ENCODE results near the gene BLOC1S4. TPM values are rescaled to one million over a fixed set of nuclear protein-coding genes. Genes with fewer than 3 reads are reported as not detected.
"Not testable (repeated sequence)": the region's sequence is repeated elsewhere in the genome, so short reads cannot be mapped to it uniquely, and the experiment has no call there.

The BLOC1S4 gene
- total RNA-seq, 1 donor from 2014 or later = 9.3 TPM

DNA sequence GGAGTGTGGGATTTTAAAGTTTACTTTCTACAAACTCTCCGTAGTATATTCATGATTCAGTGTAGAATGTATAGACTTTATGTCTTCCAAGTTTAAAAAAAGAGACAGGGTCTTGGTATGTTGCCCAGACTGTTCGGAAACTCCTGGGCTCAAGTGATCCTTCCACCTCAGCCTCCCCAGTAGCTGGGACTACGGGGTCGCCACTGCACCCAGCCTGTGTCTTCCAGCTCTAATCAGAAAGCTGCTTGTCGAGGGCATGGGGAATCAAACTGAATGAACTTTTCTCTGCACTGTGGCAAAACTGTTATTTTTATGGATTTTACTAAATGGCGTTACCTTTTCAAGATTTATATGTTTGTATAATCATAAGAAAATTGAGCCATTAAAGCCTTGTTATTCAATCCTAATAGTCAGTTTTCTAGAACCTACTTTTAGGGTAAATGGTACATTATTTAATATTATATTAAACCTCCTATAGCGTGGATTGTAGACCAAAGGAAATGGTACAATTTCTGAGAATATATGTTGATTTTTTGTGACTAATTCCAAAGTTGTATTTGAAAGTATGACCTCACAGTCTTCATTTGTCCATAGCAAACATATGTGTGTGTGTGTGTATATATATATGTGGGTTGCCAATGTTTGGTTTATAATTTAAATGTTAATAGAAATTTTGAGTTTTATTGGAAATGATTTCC lies 1.1 kb downstream of the BLOC1S4 start:
- DNase-seq (ENCODE audit: low read depth in 2 of 2) = no peak

DNA sequence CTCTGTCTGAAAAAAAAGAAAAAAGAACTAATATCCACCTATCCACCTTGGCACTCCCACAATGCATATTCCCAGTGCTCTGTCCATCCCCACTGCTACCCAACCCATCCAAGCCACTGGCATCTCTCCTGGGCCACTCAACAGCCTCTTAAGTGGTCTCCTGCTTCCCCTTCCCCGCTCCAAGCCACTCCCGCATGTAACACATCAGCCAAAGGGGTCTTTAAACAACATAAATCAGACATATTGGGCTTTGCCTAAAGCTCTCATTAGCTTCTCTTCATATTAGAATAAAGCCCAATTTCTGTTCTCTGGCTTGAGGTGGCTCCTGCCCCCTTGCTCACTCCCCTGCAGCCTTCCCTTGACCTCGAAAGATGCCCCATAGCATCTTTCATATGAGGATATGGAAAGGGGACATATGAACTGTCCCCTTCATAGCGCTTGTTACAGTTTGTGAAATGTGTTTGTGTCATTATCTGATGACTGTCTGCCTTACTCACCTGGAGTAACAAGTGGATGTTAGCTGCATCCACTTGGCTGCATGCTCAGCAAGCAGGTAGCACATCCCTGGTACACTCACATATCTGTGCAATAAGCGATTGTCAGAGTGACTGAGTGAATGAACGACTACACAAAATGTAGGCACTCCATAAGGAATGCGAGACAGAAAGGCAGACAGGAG lies 3.1 kb downstream of the BLOC1S4 start:
- DNase-seq (ENCODE audit: low read depth in 2 of 2) = no peak

DNA sequence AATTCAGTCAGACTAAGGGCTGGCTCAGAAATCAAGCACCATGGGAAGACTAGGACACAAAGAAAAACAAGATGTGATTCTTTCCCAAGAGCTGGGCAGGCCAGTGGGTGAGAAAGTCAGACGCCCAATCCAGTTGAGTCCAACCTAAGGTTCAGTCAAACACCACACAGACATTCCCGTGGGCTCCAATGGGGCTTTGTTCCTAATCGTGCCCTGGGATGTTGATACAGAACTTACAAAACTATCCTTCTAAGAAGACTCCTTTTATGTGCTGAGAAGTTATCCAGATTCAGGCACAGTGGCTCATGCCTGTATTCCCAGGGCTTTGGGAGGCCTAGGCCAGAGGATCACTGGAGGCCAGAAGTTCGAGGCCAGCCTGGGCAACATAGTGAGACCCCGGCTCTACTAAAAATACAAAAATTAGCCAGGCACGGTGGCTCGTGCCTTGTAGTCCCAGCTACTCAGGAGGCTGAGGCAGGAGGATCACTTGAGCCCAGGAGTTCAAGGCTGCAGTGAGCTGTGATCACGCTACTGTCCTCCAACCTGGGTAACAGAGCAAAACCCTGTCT lies 3.7 kb downstream of the BLOC1S4 start:
- no peak for DNase-seq (ENCODE audit: low read depth in 2 of 2)

DNA sequence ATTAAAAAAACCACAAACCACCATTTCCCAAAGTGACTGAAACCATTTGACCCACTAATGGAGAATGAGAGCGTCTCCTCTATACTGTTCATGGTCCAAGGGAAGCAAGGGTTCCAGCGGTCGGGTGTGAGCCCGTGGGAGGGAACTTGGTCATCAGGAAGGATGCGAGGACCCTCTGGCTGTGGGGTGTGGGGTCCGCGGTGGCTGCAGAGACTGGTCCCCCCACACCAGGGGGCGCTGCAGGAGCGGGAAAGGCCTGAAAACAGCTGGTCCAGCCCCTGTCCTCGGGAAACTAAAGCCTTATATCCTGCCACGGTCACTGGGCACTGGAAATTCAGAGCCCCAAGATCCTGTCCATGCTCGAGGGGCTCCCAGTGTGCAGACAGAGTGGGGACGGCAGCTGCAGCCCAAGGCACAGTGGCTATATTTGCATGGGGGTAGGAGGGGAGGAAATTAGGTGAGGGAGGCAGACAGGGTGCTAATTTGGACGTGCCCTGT lies 4.3 kb downstream of the BLOC1S4 start:
- peak; percentile 72 to 82 for DNase-seq (ENCODE audit: low read depth in 2 of 2)

DNA sequence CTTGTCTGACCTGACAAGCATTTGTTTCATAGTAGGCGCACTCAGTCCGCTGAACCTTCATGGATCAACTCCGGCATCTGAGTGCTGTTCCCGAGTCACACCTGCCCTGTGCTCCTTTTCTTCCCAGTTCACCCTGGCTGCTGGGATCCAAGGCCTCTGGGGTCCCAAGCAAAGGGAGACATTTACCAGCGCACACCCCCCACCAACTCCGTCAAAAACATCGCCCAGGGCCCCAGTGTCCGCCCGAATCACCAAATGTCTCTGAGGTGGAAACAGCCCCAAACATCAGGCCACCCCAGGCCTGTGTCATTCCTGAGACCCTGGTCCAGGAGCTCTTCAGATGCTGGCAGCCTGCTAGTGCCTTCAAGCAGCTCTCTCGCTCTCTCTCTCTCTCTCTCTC lies 5.1 kb downstream of the BLOC1S4 start:
- no peak for DNase-seq (ENCODE audit: low read depth in 2 of 2)

DNA sequence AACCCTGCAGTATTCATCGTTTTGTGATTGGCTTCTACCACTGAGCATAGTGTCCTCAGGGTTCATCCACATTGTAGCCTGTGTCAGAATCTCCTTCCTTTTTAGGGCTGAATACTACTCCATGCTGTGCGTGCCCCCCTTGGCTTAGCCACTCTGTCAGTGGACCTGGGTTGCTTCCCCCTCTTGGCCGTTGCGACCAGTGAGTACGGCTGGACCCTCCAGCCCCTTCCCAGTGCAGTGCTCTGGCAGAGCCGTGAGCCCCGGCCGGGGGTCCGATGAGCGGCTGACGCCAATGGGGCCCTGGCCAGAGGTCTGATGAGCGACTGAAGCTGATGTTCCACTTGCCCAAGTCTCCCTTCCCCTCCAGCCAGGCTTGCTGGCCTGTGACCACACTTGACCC lies 6.9 kb downstream of the BLOC1S4 start:
- DNase-seq (ENCODE audit: low read depth in 2 of 2) = no peak

DNA sequence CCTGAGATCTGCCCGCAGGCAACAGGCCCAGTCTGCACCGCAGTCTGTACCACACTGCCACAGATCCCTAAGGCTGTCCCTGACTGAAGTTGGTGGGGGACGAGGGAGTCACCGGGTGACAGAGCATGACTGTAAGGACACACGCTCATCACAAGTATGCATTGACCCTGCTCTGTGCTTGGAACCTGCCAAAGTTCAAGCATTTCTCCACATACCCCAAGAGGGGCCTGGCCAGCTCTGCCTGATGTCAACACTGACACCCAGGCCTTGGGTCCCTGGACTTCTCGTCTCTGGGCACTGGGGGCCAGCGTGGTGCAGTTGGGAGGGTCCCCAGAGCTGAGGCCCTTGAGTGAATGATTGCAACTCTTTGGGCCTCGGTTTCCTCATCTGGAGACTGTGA lies 7.9 kb downstream of the BLOC1S4 start:
- no peak for DNase-seq (ENCODE audit: low read depth in 2 of 2)

DNA sequence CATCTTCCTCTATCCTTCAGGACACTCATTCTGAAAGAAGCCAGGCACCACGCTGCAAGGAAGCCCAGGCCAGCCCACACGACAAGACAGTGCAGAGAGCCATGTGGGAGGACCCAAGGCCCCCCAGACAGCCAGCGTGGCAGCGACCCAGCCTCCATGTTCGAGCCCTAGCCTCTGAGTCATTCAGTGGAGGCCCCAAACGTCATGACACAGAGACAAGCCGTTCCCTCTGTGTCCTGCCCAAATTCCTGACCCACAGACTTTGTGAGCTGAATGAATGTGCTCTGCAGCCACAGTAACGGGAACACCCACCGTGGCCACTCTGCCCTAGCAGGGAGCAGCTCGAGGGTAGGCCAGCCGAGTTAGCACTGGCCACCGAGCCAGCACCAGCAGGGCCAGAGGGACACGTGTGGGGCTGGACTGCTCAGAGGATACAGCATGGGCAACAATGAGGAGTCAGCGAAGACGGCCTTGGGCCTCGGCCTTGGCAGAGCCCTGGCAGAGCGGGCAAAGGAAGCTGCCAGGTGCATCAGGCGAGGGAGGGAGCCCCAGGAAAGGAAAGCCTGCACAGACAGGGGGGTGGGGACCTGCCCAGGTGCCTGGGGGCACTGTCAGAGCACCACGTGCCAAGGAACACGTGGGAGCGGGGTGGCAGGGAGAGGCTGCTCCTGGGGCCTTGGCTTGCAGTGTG lies 8.6 kb downstream of the BLOC1S4 start:
- DNase-seq (ENCODE audit: low read depth in 2 of 2) = no peak

DNA sequence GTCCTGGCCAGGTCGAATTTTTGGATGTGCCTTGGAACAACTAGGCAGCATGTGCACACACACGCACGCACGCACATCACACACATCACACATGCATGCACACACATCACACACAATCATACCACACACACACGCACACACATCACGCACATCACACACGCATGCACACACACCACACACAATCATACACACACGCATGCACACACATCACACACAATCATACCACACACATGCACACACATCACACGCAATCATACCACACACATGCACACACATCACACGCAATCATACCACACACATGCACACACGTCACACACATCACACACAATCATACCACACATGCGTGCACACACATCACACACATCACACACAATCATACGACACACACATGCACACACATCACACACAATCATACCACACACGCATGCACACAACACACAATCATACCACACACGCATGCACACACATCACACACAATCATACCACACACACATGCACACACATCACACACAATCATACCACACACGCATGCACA lies 9.5 kb downstream of the BLOC1S4 start:
- not testable (repeated sequence) for DNase-seq (ENCODE audit: low read depth in 2 of 2)

DNA sequence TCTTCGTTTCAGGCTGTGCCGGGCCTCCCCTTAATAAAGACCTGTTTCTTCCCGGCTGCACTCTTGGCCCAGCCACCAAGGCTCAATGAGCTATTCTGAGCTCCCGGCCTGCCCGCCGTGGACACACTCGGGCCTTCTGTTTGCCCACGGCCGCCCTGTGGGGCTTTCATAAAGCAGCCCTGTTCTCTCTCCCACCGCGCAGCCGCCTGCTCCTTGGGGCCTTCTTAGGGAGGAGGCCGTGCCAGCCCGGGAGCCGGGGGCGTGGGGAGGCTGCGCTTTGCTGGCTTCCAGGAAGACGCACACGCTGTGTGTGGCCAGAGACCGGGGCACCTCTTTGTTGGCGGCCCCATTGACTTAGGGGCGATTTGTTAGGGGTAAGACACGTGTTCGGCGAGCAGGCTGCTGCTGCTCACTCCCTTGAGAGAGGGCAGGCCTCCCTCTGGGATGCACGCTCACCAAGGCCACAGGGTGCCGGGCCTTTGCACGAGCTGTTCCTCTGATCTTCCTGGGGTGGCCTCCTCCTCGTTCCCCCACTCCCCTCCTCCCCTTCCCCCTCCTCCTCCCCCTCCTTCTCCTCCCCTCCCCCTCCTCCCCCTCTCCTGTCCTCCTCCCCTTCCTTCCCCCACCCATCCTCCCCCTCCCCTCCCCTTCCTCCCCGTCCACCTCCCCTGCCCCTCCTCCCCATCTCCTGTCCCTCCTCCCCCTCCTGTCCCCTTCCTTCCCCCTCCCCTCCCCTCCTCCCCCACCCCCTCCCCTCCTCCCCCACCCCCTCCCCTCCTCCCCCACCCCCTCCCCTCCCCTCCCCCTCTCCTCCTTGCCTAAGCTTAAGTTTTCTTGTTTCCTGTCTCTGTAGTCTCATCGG lies 11.3 kb downstream of the BLOC1S4 start:
- no peak for DNase-seq (ENCODE audit: low read depth in 2 of 2)

DNA sequence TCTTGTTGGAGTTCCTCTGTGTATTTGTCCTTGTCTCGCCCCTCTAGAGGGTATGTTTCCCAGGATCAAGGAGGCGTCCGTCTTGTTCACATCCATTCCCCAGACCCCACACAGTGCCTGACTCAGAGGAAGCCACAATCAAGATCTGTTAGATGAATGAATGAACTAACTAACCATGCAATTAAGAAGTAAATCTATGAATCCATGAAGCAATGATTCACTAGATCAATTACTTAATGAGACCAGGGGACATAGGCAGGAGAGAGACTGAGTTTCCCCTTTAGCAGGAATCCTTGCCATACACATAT lies 11.9 kb downstream of the BLOC1S4 start:
- DNase-seq (ENCODE audit: low read depth in 2 of 2) = no peak

DNA sequence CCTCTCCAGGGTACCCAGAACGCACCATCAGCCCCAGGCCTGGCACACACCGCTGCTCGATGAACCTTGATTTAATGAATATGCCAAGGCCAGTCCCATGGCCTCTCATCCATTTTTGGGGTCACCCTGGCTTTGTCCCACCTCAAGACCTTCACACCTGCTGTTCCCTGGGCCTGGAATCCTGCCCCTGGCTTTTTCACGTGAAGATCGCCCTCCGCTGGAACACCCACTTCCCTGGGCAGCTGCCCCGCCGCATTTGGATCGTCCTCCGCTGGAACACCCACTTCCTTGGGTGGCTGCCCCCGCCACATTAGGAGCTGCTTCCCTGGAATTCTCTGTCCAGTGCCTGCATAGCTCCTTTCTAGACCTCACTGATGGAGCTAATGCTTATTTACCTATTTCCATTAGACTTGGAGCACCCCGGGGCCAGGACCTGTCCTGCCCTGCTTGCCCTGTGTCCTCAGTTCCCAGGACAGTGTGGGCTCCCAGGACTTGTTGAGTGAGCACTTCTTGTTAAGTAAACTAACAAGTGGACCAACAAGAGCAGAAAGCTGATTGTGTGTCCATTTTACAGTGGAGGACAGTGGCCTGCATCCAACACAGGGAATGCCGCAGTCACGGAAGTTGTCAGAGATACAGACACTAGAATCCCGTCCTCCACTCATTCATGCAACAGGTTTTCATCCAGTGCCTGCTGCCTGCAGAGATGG lies 12.5 kb downstream of the BLOC1S4 start:
- no peak for DNase-seq (ENCODE audit: low read depth in 2 of 2)

DNA sequence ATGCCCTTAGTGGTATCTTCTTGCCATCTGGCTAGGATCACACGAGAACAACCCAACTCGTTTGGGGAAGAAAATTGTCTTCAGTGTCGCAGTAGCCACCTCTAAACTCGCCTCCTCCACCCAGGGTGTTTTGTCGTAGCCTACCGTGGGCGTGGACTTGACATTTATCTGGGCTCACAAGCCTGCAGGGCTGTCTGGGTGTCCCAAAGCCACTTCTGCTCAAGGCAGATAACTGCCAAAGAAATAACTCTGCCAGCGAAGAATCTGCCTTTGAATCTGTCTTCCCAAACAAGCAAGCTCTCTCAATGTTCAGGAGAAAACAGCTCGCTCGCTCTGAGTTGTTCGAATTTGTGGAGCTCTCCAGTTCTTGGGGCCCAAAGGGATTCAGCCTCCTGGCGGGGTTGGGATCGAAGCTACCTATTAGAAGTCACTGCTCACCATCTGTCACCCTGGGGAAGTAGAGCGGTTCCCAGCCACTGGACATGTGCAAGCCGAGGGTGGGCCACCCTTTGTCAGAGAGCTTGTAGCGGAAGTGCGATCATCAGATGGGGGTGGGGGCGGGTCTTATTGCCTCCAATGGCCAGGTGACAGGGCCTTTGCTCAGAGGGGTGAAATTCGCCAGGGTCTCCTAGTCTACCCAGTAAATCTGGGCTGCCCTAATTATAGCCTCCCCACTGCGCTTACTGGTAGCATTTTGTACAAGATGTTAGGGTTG lies 14.8 kb downstream of the BLOC1S4 start:
- DNase-seq (ENCODE audit: low read depth in 2 of 2) = no peak

DNA sequence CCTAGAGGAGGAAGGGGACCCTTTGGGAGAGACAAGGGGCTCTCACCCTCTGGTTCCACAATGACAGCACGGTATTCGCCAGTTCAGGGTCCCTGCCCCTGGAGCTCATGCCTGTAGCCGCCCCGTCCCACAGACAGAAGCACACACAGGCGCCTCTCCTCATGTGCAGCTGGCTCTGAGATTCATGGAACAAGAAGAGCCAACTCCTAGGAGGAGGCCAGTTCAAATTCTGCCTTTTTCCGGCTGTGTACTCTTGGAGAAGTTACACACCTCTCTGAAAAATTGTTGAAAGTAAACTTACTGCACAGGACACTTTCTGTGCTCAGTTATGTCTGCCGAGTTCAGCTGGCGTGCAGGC lies 15.3 kb downstream of the BLOC1S4 start:
- DNase-seq (ENCODE audit: low read depth in 2 of 2) = no peak

DNA sequence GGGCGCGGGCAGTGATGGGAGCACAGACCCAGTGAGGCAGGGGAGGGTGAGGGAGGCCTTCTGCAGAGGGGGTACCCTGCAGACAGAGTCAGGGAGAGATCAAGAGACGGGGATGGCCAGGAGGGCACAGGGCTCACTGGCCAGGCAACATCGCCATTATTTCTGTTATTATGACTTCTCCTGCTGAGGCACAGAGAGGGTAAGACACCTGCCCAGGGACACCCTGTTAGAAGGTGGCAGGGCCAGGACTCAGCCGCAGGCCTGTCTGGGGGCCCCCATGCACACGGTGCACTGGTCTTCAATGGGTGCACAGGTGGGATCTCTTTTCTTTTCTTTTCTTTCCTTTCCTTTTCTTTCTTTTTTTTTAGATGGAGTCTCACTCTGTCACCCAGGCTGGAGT lies 15.8 kb downstream of the BLOC1S4 start:
- no peak for DNase-seq (ENCODE audit: low read depth in 2 of 2)

DNA sequence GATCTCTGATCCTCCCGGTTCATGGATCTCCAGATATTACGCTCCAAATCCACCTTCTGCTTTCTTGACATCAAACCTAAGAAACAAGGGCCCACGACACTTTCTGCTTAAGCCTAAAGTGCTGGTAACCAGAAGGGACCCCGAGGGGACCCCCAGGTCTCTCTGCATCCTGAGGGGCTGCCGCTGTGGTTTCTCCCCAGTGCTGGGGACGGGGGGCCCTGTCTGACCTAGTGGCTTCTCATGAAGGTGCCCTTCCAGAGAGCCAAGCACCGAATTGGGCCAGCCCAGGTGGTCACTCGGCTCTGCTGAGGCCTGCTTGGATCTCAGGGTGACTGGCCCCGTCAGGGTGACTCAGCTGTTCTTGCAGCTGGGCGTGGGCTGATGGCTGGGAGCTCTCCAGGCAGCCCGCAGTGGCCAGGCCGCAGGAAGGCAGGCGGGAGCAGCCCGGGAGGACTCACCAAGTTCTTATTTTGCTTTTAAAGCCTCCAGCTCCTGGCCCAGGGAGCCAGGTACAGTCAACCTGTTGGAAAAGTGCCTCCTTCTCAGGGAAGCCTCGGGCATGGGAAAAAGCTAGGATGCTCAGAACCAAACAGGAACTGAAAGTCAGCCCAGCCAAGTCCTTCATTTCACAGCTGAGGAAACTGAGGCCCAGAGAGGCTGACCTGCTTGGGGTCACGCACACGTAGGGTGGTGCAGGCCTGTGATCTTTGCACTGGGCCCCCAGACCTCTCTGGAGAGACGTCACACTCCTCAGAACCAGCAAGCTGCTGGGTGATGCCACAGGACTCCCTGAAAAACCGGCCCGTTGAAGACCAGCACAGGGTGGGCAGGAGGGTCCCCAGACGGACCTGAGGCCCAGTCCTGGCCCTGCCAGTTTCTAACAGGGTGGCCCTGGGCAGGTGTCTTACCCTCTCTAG lies 16.7 kb downstream of the BLOC1S4 start:
- DNase-seq (ENCODE audit: low read depth in 2 of 2) = peak; percentile 56 to 87

DNA sequence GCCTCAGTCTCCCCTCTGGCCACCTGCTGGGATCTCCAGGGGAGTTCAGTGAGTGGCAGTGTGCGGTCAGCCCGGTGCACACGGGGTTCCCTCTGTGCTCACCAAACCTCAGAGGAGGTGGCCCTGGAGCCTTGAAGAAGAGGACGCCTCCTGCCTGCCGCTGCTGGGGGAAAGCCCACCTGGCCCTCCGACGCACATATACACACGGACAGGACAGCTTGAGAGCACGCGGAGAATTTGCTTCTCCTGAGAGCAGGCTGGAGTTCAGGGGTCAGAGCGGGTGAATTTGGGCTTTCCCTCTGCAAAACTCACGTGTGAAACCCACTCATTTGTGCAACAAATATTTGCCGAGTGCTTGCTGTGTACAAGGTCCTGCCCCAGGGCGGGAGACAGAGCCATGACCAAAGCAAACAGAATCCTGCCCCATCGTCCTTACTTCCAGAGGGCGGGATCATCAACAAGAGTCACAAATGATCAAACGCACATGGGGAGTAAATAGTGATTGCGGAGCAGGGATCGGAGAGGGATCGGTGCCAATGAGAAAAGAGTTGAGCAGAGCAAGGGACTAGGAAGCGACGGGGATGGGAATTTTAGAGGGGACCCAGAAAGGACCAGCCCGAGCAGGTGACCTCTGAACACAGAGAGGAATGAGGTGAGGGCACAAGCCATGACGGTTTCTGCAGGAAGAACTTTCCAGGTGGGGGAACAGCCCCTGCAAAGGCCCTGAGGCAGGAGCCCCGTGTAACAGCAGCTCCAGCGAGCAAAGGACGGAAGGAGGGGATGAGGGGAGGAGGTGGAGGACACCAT lies 17.6 kb downstream of the BLOC1S4 start:
- DNase-seq (ENCODE audit: low read depth in 2 of 2) = no peak

DNA sequence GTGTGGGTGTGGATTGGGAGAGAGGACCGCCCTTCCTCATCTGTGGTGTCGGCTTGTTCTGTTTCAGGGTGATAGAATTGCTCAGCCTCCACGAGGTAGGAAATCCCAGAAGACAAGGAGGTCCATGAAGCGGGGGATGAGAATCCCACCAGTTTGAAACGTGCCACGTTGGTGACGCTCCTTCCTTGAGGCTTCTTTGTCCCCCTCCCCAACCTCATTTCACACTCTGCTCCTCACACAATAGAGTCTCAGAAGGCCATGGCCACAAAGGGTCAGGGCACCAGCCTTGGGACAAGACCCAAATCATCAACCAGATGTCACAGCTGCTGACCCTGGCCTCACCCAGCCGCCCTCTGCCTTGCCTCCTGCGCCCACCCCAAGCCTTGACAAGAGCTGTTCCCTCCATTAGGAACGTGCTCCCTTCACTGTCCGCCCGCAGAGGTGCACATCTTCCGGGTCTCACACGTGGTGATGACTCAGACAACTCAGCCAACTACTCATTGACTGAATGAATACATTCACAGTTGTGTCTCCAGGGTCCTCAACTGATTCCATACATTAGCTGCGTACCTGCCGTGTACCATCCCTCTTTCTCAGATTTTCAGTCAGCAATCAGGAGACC lies 18.3 kb downstream of the BLOC1S4 start:
- DNase-seq (ENCODE audit: low read depth in 2 of 2) = no peak
